ENCODE data around the gene JAGN1. TPM values are rescaled to one million over a fixed set of nuclear protein-coding genes. Genes with fewer than 3 reads are reported as not detected.

Gene JAGN1
- total RNA-seq, 2 donors from 2014 or later = 31.8 to 42.8 TPM

- DNase-seq (ENCODE audit: low spot score) (no peak), ATAC-seq (peak; percentile 44 to 46)
- Mint-ChIP-seq H3K4me3 (peak overlapping the region; percentile 24), H3K36me3 (no peaks in the 10 kb centered on the region), H3K9me3 (no peaks in the 10 kb centered on the region), H3K4me1 (ENCODE audit: low read depth in 2 of 2) (peaks cover 15 to 20% of the 10 kb centered on the region in 2 donors), H3K27me3 (peaks cover 0 to 3% of the 10 kb centered on the region in 2 donors), H3K27ac (peak overlapping the region in 1 of 2 donors; percentile 39)
These were observed 22.0 kb downstream of the JAGN1 start for GRCh38 chr3:9912294-9912935.

DNA sequence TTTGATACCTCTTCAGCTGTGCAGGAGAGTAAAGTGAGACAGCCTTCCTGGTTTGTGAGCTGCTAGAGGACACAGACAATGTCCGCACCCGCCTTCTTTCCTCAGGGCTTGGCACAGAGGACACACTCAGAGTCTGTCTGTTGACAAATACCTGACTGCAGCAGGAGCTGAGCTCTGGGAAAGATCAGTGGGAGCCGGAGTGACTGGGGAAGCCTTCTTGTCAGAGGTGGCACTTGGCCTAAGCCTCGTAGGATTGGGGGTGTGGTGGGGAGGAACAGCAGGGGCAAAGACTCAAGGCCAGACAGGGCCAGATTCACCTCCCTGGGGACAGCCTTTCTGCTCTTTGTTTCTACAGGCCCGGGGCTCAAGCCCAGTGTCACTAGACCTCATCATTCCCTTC lies 23.2 kb downstream of the JAGN1 start:
- Mint-ChIP-seq H3K4me3 (no peak overlapping the region), H3K27me3 (peaks cover 0 to 3% of the 10 kb centered on the region in 2 donors), H3K36me3 (no peaks in the 10 kb centered on the region), H3K9me3 (no peaks in the 10 kb centered on the region), H3K4me1 (ENCODE audit: low read depth in 2 of 2) (peaks cover 15 to 20% of the 10 kb centered on the region in 2 donors), H3K27ac (no peak overlapping the region)
- ATAC-seq (no peak), DNase-seq (ENCODE audit: low spot score) (no peak)

DNA sequence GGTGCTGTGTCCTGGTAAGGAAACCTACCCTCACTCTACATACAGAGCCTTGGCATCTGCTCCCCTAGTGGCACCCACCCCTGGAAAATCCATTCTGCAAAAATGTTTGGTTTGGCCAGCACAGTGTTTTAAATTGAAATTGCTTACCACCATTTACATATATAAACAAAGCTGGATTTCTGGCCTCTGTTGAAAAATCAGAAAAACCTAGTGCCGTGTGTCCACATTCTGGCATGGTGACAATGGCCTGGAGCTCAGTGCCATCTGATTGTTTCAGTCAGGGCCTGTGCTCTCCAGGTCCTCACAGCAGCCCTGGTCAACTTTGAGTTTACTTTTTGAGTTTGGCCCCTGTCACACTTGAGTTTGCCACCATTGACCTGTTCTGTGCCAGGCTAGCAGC lies 23.6 kb downstream of the JAGN1 start:
- H3K36me3 Mint-ChIP-seq = no peaks in the 10 kb centered on the region
- peak; percentile 15 for DNase-seq (ENCODE audit: low spot score)
- H3K4me1 Mint-ChIP-seq (ENCODE audit: low read depth in 2 of 2) = peaks cover 15 to 20% of the 10 kb centered on the region in 2 donors
- peaks cover 0 to 3% of the 10 kb centered on the region in 2 donors for H3K27me3 Mint-ChIP-seq
- H3K27ac Mint-ChIP-seq = no peak overlapping the region
- ATAC-seq = no peak
- H3K9me3 Mint-ChIP-seq = no peaks in the 10 kb centered on the region
- H3K4me3 Mint-ChIP-seq = no peak overlapping the region

GRCh38 chr3:9914559-9915253 lies 24.3 kb downstream of the JAGN1 start:
- no peaks in the 10 kb centered on the region for H3K36me3 Mint-ChIP-seq
- ATAC-seq (no peak), DNase-seq (ENCODE audit: low spot score) (no peak)
- H3K9me3 Mint-ChIP-seq = no peaks in the 10 kb centered on the region
- H3K27me3 Mint-ChIP-seq = peaks cover 0 to 3% of the 10 kb centered on the region in 2 donors
- peak overlapping the region; percentile 71 for H3K4me3 Mint-ChIP-seq
- peaks cover 12 to 13% of the 10 kb centered on the region in 2 donors for H3K4me1 Mint-ChIP-seq (ENCODE audit: low read depth in 2 of 2)
- no peak overlapping the region for H3K27ac Mint-ChIP-seq

DNA sequence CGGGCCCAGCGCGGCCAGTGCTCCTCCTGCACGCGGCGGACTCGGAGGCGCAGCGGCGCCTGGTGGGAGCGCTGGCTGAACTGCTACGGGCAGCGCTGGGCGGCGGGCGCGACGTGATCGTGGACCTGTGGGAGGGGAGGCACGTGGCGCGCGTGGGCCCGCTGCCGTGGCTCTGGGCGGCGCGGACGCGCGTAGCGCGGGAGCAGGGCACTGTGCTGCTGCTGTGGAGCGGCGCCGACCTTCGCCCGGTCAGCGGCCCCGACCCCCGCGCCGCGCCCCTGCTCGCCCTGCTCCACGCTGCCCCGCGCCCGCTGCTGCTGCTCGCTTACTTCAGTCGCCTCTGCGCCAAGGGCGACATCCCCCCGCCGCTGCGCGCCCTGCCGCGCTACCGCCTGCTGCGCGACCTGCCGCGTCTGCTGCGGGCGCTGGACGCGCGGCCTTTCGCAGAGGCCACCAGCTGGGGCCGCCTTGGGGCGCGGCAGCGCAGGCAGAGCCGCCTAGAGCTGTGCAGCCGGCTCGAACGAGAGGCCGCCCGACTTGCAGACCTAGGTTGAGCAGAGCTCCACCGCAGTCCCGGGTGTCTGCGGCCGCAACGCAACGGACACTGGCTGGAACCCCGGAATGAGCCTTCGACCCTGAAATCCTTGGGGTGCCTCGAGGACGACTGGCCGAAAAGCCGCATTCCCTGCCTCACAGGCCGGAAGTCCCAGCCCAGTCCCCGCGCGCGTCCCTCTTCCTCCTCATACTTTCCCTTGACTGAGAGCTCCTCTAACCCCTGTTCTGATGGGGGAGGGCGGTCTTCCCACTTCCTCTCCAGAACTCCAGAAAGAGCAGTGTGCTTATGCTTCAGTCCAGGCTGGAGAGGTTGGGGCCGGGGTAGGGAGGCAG lies 25.1 kb downstream of the JAGN1 start:
- peak overlapping the region; percentile 71 for H3K4me3 Mint-ChIP-seq
- peaks cover 10 to 11% of the 10 kb centered on the region in 2 donors for H3K4me1 Mint-ChIP-seq (ENCODE audit: low read depth in 2 of 2)
- H3K9me3 Mint-ChIP-seq = no peaks in the 10 kb centered on the region
- DNase-seq (ENCODE audit: low spot score) (peak; percentile 70), ATAC-seq (peak; percentile 71 to 73)
- peaks cover 0 to 3% of the 10 kb centered on the region in 2 donors for H3K27me3 Mint-ChIP-seq
- no peaks in the 10 kb centered on the region for H3K36me3 Mint-ChIP-seq
- no peak overlapping the region for H3K27ac Mint-ChIP-seq

DNA sequence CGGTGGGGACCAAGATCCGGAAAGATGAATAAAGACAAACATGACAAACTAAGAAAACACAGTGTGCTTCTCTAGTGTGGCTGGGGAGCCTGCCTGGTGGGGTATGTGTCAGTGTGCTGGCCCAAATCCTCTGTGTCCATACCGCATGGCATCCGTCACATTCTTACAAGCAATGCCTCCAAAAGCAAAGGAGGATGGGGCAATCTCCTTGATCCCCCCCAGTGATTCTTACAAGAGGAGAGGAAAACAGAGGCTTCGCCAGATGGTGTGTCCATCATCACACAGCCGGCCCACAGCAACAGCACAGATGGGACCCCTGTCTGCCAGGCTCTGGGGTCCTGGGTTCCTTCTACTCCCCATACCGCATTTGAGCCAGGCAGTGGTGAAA lies 25.9 kb downstream of the JAGN1 start:
- Mint-ChIP-seq H3K9me3 (no peaks in the 10 kb centered on the region), H3K36me3 (no peaks in the 10 kb centered on the region), H3K27me3 (peaks cover 0 to 3% of the 10 kb centered on the region in 2 donors), H3K4me3 (peak overlapping the region; percentile 71), H3K27ac (no peak overlapping the region), H3K4me1 (ENCODE audit: low read depth in 2 of 2) (peaks cover 10 to 11% of the 10 kb centered on the region in 2 donors)
- no peak for DNase-seq (ENCODE audit: low spot score)
- ATAC-seq = no peak

DNA sequence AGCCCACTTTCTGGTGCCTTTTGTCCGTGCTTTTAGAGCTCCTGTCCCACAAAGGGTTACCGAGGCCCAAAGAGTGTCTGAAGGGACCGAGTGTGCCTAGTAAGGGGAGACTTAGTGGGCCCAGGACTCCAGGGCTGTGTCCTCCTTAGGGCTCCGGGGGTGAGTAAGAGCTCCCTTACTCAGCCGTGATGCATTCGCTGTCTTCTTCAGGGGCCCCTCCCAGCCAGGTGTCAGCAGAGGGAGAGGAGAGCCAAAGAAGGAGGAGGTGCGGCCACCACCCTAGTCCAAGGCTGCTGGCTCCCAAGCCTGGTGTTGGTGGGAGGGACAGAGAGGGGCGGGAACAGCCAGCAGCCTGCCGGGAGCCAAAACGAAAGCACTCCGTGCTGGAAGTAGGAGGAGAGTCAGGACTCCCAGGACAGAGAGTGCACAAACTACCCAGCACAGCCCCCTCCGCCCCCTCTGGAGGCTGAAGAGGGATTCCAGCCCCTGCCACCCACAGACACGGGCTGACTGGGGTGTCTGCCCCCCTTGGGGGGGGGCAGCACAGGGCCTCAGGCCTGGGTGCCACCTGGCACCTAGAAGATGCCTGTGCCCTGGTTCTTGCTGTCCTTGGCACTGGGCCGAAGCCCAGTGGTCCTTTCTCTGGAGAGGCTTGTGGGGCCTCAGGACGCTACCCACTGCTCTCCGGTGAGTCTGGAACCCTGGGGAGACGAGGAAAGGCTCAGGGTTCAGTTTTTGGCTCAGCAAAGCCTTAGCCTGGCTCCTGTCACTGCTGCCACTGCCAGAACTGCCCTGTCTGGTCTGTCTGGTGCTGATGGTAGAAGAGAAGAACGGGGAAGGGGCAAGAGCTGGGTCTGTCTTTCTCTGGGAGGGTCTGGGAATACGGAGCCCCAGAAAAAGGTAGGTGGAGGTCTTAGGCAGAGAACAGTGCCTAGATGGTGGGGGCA lies 26.6 kb downstream of the JAGN1 start, which contains the start of gene IL17RC:
TSS of gene IL17RC (plus strand) at position 365 of the 947 bp plus-strand sequence. CDS start at position 583, 218 bp downstream.
- DNase-seq (ENCODE audit: low spot score) = no peak
- H3K36me3 Mint-ChIP-seq = no peaks in the 10 kb centered on the region

GRCh38 chr3:9917820-9918219 lies 27.4 kb downstream of the JAGN1 start:
- no peaks in the 10 kb centered on the region for H3K36me3 Mint-ChIP-seq

More for the DNA sequence above, 26.6 kb downstream of the JAGN1 start, which contains the start of gene IL17RC:
- ATAC-seq = no peak
- Mint-ChIP-seq H3K9me3 (no peaks in the 10 kb centered on the region), H3K27ac (no peak within 1 kb of the TSS), H3K27me3 (peaks cover 0 to 3% of the 10 kb centered on the region in 2 donors), H3K4me3 (peak within 1 kb of the TSS; percentile 71), H3K4me1 (ENCODE audit: low read depth in 2 of 2) (peaks cover 8 to 9% of the 10 kb centered on the region in 2 donors)

GRCh38 chr3:9918261-9919038 lies 28.0 kb downstream of the JAGN1 start:
- no peak for DNase-seq (ENCODE audit: low spot score)
- Mint-ChIP-seq H3K27me3 (peaks cover 0 to 6% of the 10 kb centered on the region in 2 donors), H3K27ac (no peak overlapping the region), H3K4me3 (no peak overlapping the region), H3K36me3 (no peaks in the 10 kb centered on the region), H3K9me3 (no peaks in the 10 kb centered on the region), H3K4me1 (ENCODE audit: low read depth in 2 of 2) (peaks cover 0 to 4% of the 10 kb centered on the region in 2 donors)
- ATAC-seq = no peak

More at GRCh38 chr3:9917820-9918219, 27.4 kb downstream of the JAGN1 start:
- Mint-ChIP-seq H3K4me3 (no peak overlapping the region), H3K9me3 (no peaks in the 10 kb centered on the region), H3K4me1 (ENCODE audit: low read depth in 2 of 2) (peaks cover 0 to 4% of the 10 kb centered on the region in 2 donors), H3K27ac (no peak overlapping the region), H3K27me3 (peaks cover 0 to 6% of the 10 kb centered on the region in 2 donors)
- DNase-seq (ENCODE audit: low spot score) (no peak), ATAC-seq (no peak)

DNA sequence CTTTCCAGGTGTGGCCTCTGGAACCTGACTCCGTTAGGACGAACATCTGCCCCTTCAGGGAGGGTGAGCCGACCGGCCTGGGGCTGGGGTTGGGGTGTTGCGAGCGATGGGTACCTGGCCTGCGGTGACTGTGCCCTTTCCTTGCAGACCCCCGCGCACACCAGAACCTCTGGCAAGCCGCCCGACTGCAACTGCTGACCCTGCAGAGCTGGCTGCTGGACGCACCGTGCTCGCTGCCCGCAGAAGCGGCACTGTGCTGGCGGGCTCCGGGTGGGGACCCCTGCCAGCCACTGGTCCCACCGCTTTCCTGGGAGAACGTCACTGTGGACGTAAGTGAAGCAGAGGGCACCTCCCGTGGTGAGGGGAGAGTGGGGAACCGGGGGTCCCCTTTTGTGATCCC lies 37.7 kb downstream of the JAGN1 start:
- Mint-ChIP-seq H3K4me1 (ENCODE audit: low read depth in 2 of 2) (peaks cover 3 to 10% of the 10 kb centered on the region in 2 donors), H3K4me3 (no peak overlapping the region), H3K27ac (no peak overlapping the region), H3K27me3 (peaks cover 0 to 17% of the 10 kb centered on the region in 2 donors), H3K9me3 (no peaks in the 10 kb centered on the region), H3K36me3 (no peaks in the 10 kb centered on the region)
- DNase-seq (ENCODE audit: low spot score) = no peak
- ATAC-seq = no peak

DNA sequence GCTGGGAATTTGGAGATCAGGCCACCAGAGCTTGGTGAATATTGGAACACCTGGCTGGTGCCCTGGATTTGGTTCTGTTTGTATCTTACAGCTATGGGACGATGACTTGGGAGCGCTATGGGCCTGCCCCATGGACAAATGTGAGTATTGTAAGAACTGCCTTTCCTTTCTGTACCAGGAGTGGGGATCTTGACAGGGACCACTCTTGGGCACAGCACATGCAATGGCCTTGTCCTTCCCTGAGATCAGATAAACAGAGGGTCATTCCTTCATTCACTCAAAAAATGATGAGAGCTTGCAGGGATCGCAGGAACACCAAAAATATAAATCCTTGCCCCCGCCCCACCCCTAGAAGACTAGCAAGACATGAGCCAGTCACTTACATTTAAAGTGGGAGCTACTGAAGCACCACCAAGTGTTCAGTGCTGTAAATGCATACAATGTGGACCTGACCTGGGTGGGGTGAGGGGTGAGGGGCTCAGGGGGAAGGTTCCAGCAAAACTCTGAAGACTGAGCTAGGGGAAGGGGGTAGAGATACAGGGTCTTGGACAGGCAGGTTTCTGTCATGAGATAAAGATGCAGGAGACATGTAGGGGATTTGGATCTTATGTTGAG lies 40.5 kb downstream of the JAGN1 start:
- Mint-ChIP-seq H3K27me3 (no peaks in the 10 kb centered on the region), H3K4me1 (ENCODE audit: low read depth in 2 of 2) (peaks cover 23 to 35% of the 10 kb centered on the region in 2 donors), H3K27ac (peak overlapping the region in 1 of 2 donors; percentile 76), H3K9me3 (no peaks in the 10 kb centered on the region), H3K4me3 (no peak overlapping the region), H3K36me3 (no peaks in the 10 kb centered on the region)
- ATAC-seq (no peak), DNase-seq (ENCODE audit: low spot score) (no peak)

- H3K36me3 Mint-ChIP-seq = peaks cover 4% of the 10 kb centered on the region
- peak overlapping the region; percentile 98 to 99 for H3K27ac Mint-ChIP-seq
- DNase-seq (ENCODE audit: low spot score) (no peak), ATAC-seq (no peak)
- no peaks in the 10 kb centered on the region for H3K27me3 Mint-ChIP-seq
- peak overlapping the region; percentile 99 for H3K4me3 Mint-ChIP-seq
- peaks cover 31 to 37% of the 10 kb centered on the region in 2 donors for H3K4me1 Mint-ChIP-seq (ENCODE audit: low read depth in 2 of 2)
- H3K9me3 Mint-ChIP-seq = no peaks in the 10 kb centered on the region
These were observed 42.1 kb downstream of the JAGN1 start for GRCh38 chr3:9932535-9932842.

Data from natural killer cell treated with Interleukin-12 subunit alpha and Interleukin-12 subunit beta and Interleukin-15 and Interleukin-18, amount 100 ng/mL, for 72 hours (primary cell).